Measurements from ENCODE around the gene FOXN4. TPM values are rescaled to one million over a fixed set of nuclear protein-coding genes. Genes with fewer than 3 reads are reported as not detected.

The FOXN4 gene
- total RNA-seq, 2 donors from 2014 or later = 0.27 to 4.8 TPM

DNA sequence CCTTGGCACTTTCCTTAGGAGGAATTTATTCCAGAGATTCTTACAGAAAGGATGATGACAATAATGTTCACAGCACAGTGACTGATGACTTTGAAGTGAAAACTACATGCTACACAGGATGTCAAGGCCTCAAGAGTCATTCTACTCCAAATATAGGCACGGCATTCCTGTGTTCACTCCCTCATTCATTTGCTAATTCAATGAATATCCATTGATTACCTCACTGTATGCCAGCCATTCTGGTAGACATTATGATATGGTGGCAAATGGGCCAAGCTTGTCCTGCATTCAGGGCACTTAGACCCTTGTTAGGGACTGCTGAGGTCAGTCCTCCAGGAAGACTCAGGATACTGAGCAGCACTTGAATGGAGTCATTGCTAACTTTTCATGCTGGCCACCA lies 48.0 kb downstream of the FOXN4 start:
- Histone ChIP-seq H3K36me3 (peaks cover 1 to 7% of the 10 kb centered on the region in 2 donors), H3K27me3 (replicated peaks; ENCODE audit: insufficient read depth) (no peaks in the 10 kb centered on the region), H3K4me3 (no peak overlapping the region), H3K9me3 (no peaks in the 10 kb centered on the region), H3K4me1 (replicated peaks) (no peaks in the 10 kb centered on the region), H3K27ac (no peak overlapping the region)
- DNase-seq (ENCODE audit: low spot score) = no peak
- intact Hi-C loops (cut with DNase I) = no loop called here
- TF ChIP-seq, protein P1, sequence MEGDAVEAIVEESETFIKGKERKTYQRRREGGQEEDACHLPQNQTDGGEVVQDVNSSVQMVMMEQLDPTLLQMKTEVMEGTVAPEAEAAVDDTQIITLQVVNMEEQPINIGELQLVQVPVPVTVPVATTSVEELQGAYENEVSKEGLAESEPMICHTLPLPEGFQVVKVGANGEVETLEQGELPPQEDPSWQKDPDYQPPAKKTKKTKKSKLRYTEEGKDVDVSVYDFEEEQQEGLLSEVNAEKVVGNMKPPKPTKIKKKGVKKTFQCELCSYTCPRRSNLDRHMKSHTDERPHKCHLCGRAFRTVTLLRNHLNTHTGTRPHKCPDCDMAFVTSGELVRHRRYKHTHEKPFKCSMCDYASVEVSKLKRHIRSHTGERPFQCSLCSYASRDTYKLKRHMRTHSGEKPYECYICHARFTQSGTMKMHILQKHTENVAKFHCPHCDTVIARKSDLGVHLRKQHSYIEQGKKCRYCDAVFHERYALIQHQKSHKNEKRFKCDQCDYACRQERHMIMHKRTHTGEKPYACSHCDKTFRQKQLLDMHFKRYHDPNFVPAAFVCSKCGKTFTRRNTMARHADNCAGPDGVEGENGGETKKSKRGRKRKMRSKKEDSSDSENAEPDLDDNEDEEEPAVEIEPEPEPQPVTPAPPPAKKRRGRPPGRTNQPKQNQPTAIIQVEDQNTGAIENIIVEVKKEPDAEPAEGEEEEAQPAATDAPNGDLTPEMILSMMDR (IDR thresholded peaks at IDR 0.05) = no peak
- TF ChIP-seq POLR2AphosphoS5 (IDR thresholded peaks at IDR 0.05) = no peak
- WGBS = 90% methylated on average over 1 of the region's 1 CpG

DNA sequence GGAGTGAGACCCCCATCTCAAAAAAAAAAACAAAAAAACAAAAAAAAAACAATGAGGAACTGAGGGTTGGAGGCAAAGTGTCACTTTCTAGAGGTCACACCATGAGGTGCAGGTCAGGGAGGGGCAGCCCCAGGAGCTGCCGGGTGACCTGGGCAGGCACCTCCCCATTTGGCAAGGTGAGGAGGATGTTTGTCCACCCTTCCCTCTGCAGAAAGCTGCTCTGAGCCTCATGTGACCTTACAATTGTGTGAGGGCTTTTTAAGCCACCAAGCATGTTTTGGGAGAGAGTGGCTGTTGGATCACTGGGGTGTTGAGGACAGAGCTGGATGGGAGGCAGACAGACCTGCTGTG lies 49.6 kb downstream of the FOXN4 start:
- H3K27ac ChIP-seq = no peak overlapping the region
- WGBS = 86% methylated on average over 1 of the region's 1 CpG

DNA sequence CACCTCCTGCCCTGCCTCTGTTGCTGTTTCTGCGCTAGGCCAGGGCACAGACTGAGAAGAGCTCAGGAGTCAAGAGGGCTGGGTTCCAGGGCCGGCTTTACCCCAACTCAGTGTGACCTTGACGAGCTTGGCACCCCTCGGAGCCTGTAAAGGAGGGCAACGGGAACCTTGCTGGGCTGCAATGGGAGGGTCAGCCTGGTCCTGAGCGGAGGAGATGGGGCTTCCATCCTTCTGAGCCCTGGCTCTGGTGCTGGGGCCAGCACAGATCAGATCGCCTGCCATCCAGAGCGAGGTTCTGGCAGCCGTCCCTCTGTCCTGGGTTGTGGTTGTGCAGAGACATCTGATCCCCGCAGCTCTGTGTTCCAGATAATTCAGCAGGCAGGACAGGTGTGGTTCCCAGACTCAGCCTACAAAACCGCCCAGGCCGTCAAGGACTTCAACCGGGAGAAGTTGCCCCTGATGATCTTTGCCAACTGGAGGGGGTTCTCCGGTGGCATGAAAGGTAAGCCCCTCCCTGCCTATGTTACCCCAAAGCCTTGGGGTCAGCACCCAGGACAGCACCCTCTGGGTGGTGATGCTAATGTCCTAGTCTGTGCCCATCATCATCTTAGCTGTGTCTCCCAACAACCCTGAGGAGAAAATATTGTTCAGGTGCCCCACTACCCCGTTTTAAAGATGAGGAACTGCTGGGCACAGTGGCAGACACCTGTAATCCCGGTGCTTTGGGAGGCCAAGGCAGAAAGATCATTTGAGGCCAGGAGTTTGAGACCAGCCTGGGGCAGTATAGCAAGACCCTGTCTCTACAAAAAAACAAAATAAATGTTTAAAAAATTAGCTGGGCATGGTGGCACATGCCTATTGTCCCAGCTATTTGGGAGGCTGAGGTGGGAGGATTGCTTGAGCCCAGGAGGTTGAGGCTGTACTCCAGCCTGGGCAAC lies 50.2 kb downstream of the FOXN4 start:
- TF ChIP-seq POLR2AphosphoS5 (IDR thresholded peaks at IDR 0.05) (no peak), POLR2A (IDR thresholded peaks at IDR 0.05) (no peak)
- TF ChIP-seq, protein P1 (IDR thresholded peaks at IDR 0.05) = no peak
- H3K27me3 ChIP-seq (replicated peaks; ENCODE audit: insufficient read depth) = no peaks in the 10 kb centered on the region

More for the DNA sequence above, 49.6 kb downstream of the FOXN4 start:
- H3K27me3 ChIP-seq (replicated peaks; ENCODE audit: insufficient read depth) = no peaks in the 10 kb centered on the region
- no peaks in the 10 kb centered on the region for H3K4me1 ChIP-seq (replicated peaks)
- no peak for DNase-seq (ENCODE audit: low spot score)
- intact Hi-C loops (cut with DNase I) = no loop called here
- H3K36me3 ChIP-seq = peaks cover 0 to 4% of the 10 kb centered on the region in 2 donors
- H3K4me3 ChIP-seq = no peak overlapping the region
- TF ChIP-seq POLR2A (IDR thresholded peaks at IDR 0.05) (no peak), POLR2AphosphoS5 (IDR thresholded peaks at IDR 0.05) (no peak)
- no peaks in the 10 kb centered on the region for H3K9me3 ChIP-seq

DNA sequence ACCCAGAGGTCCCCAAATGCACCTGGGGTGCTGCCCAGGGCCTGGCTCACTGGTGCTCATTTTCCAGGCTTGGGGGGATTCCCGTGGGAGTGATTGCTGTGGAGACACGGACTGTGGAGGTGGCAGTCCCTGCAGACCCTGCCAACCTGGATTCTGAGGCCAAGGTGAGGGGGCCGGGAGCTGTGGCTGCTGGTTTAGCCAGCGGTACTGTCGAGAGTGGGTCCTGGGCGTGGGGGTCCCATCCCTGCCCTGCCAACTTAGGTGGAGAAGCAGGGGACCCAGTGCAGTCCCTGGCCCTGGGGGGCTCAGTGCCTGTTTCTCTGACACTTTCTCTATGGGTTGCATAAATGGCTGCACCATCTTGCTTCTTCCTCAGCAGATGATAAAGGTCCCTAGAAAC lies 50.9 kb downstream of the FOXN4 start:
- intact Hi-C loops (cut with DNase I) = no loop called here
- Histone ChIP-seq H3K27me3 (replicated peaks; ENCODE audit: insufficient read depth) (no peaks in the 10 kb centered on the region), H3K36me3 (peaks cover 0 to 4% of the 10 kb centered on the region in 2 donors), H3K4me3 (no peak overlapping the region), H3K9me3 (no peaks in the 10 kb centered on the region), H3K4me1 (replicated peaks) (no peaks in the 10 kb centered on the region), H3K27ac (no peak overlapping the region)
- no peak for DNase-seq (ENCODE audit: low spot score)
- WGBS = 95% methylated on average over 6 of the region's 6 CpGs
- no peak for TF ChIP-seq POLR2AphosphoS5 (IDR thresholded peaks at IDR 0.05)
- no peak for TF ChIP-seq POLR2A (IDR thresholded peaks at IDR 0.05)
- TF ChIP-seq, protein P1 (IDR thresholded peaks at IDR 0.05) = no peak

More for the DNA sequence above, 50.2 kb downstream of the FOXN4 start:
- H3K27ac ChIP-seq = no peak overlapping the region
- intact Hi-C loops (cut with DNase I) = no loop called here
- no peak overlapping the region for H3K4me3 ChIP-seq
- no peaks in the 10 kb centered on the region for H3K9me3 ChIP-seq
- no peaks in the 10 kb centered on the region for H3K4me1 ChIP-seq (replicated peaks)
- H3K36me3 ChIP-seq = peaks cover 0 to 4% of the 10 kb centered on the region in 2 donors
- 85% methylated on average over 16 of the region's 16 CpGs for WGBS
- DNase-seq (ENCODE audit: low spot score) = no peak

DNA sequence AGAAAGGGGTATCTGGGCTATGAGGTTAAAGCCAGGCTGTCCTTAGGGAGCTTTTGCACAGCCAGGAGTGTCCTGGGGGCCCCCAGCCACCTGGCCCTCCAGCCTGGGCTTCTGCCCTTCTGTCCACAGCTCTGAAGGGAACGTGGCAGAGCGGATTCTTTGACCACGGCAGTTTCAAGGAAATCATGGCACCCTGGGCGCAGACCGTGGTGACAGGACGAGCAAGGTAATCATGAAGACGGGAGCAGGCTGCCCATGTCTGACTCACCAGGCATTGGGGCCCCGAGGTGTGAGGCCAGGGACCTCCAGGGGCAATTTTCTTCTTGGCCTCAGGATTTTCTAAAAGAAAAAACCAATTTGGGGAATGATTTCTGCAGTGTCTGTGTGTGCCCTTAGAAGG lies 53.1 kb downstream of the FOXN4 start:
- H3K4me3 ChIP-seq = no peak overlapping the region
- H3K27ac ChIP-seq = no peak overlapping the region
- WGBS = 91% methylated on average over 8 of the region's 8 CpGs
- TF ChIP-seq POLR2A (IDR thresholded peaks at IDR 0.05) (no peak), POLR2AphosphoS5 (IDR thresholded peaks at IDR 0.05) (no peak)
- TF ChIP-seq, protein P1 (IDR thresholded peaks at IDR 0.05) = no peak
- no peaks in the 10 kb centered on the region for H3K27me3 ChIP-seq (replicated peaks; ENCODE audit: insufficient read depth)
- peaks cover 0 to 4% of the 10 kb centered on the region in 2 donors for H3K36me3 ChIP-seq
- H3K9me3 ChIP-seq = no peaks in the 10 kb centered on the region
- no peaks in the 10 kb centered on the region for H3K4me1 ChIP-seq (replicated peaks)
- intact Hi-C loops (cut with DNase I) = no loop called here
- no peak for DNase-seq (ENCODE audit: low spot score)
